HepG2 (cell line): ENCODE data around the gene DGUOK. TPM values are rescaled to one million over a fixed set of nuclear protein-coding genes. Genes with fewer than 3 reads are reported as not detected.

Experiments
- AHR ChIP-seq: IDR thresholded peaks from 2 replicates; pipeline ENCODE4 v1.6.1; 2018; ENCODE audit warnings: missing genetic modification reagents, missing compliant biosample characterization
- ESRRA ChIP-seq: sonication (generic); formaldehyde crosslinking; IDR thresholded peaks from 2 replicates; pipeline ENCODE4 v1.5.1; 2020; ENCODE audit warnings: mild to moderate bottlenecking, low read depth, missing genetic modification reagents
- HNF4G ChIP-seq, 2 experiments: sonication (generic) in 1 of 2; formaldehyde crosslinking in 1 of 2; IDR thresholded peaks; 2 replicates each; pipeline versions ENCODE4 v1.4.0 to v1.6.1; 2011 to 2020; ENCODE audit warnings: borderline replicate concordance in 2 of 2, low read depth in 2 of 2, mild to moderate bottlenecking in 2 of 2, low read length in 1 of 2, missing genetic modification reagents in 1 of 2, moderate library complexity in 1 of 2
- KDM4B ChIP-seq: sonication (generic); formaldehyde crosslinking; IDR thresholded peaks from 2 replicates; pipeline ENCODE4 v1.4.0; 2020; ENCODE audit warnings: missing genetic modification reagents
- KMT2A ChIP-seq: sonication (generic); formaldehyde crosslinking; IDR thresholded peaks from 2 replicates; pipeline ENCODE4 v1.4.0; 2020; ENCODE audit warnings: missing genetic modification reagents
- MXI1 ChIP-seq: IDR thresholded peaks from 3 replicates; pipeline ENCODE4 v1.6.1; 2012; ENCODE audit warnings: low read depth, low read length, inconsistent platforms, borderline replicate concordance
- NCOR1 ChIP-seq: fragments of 200-600 bp; sonication (generic); IDR thresholded peaks from 2 replicates; pipeline ENCODE4 v1.7.0; 2017; ENCODE audit warnings: antibody characterized with exemption, low read length, borderline replicate concordance
- PCBP2 ChIP-seq: fragments of 200-400 bp; formaldehyde crosslinking; optimal IDR thresholded peaks from 2 replicates; pipeline ENCODE3; 2018; ENCODE audit warnings: low read length, low read depth; ENCODE audit not compliant: poor library complexity, severe bottlenecking
- RBAK ChIP-seq: sonication (generic); formaldehyde crosslinking; IDR thresholded peaks from 2 replicates; pipeline ENCODE4 v1.5.1; 2020; ENCODE audit warnings: mild to moderate bottlenecking, missing genetic modification reagents
- SKI ChIP-seq: fragments of 450-650 bp; IDR thresholded peaks from one replicate; pipeline ENCODE4 v1.6.1; 2018; ENCODE audit warnings: mild to moderate bottlenecking; ENCODE audit not compliant: partially characterized antibody
- SNAI1 ChIP-seq: sonication (generic); formaldehyde crosslinking; IDR thresholded peaks from 2 replicates; pipeline ENCODE4 v1.5.0; 2020; ENCODE audit warnings: mild to moderate bottlenecking, missing genetic modification reagents, borderline replicate concordance
- THAP9 ChIP-seq: sonication (generic); formaldehyde crosslinking; IDR thresholded peaks from 2 replicates; pipeline ENCODE4; 2020; ENCODE audit warnings: missing genetic modification reagents, mild to moderate bottlenecking, borderline replicate concordance
- TP53 ChIP-seq: sonication (generic); formaldehyde crosslinking; conservative IDR thresholded peaks from 2 replicates; pipeline ENCODE4 v1.4.0; 2020; ENCODE audit warnings: missing genetic modification reagents
- U2AF1 ChIP-seq: fragments of 200-400 bp; formaldehyde crosslinking; optimal IDR thresholded peaks from 2 replicates; pipeline ENCODE3; 2017; ENCODE audit warnings: mild to moderate bottlenecking, low read depth, low read length
- ZBTB20 ChIP-seq: sonication (generic); formaldehyde crosslinking; IDR thresholded peaks from 2 replicates; pipeline ENCODE4 v1.8.1; 2023; ENCODE audit warnings: missing genetic modification reagents, low read depth, mild to moderate bottlenecking, borderline replicate concordance
- ZBTB44 ChIP-seq: sonication (generic); formaldehyde crosslinking; IDR thresholded peaks from 2 replicates; pipeline ENCODE4 v1.4.0; 2020; ENCODE audit warnings: missing genetic modification reagents
- ZFAT ChIP-seq: sonication (generic); formaldehyde crosslinking; conservative IDR thresholded peaks from 2 replicates; pipeline ENCODE4 v1.8.1; 2023; ENCODE audit warnings: missing genetic modification reagents, inconsistent platforms
- ZNF256 ChIP-seq: sonication (generic); formaldehyde crosslinking; conservative IDR thresholded peaks from 2 replicates; pipeline ENCODE4 v1.4.0; 2020; ENCODE audit warnings: missing genetic modification reagents
- ZNF550 ChIP-seq: sonication (generic); formaldehyde crosslinking; IDR thresholded peaks from 2 replicates; pipeline ENCODE4 v1.4.0; 2020; ENCODE audit warnings: mild to moderate bottlenecking, missing genetic modification reagents, borderline replicate concordance
- ZNF773 ChIP-seq: sonication (generic); formaldehyde crosslinking; IDR thresholded peaks from 2 replicates; pipeline ENCODE4 v1.4.0; 2020; ENCODE audit warnings: missing genetic modification reagents, borderline replicate concordance
- ZNF782 ChIP-seq: sonication (generic); formaldehyde crosslinking; IDR thresholded peaks from 2 replicates; pipeline ENCODE4 v1.4.0; 2020; ENCODE audit warnings: missing genetic modification reagents, mild to moderate bottlenecking, borderline replicate concordance
- ZNF816 ChIP-seq: sonication (generic); formaldehyde crosslinking; IDR thresholded peaks from 2 replicates; pipeline ENCODE4 v1.8.0; 2022; ENCODE audit warnings: missing genetic modification reagents, mild to moderate bottlenecking, borderline replicate concordance
- polyA plus RNA-seq, 8 experiments: library from polyadenylated mRNA; depleted of rRNA in 3 of 8; stranded (reverse) in 7 of 8; unstranded in 1 of 8; fragments of >200 nt; fragmentation: Illumina TruSeq in 4 of 8; extraction: Trizol in 4 of 8; gene quantifications; 2 replicates each; pipeline versions ENCODE4 v1.2.1 to v1.2.3, GENCODE V29; 2011 to 2016; ENCODE audit warnings: low read depth in 4 of 8, missing spikeins in 1 of 8, mixed read lengths in 1 of 8; ENCODE audit not compliant: insufficient read depth in 1 of 8
- total RNA-seq, 5 experiments: library from RNA; depleted of rRNA; stranded (reverse); fragments of >200 nt; fragmentation: Illumina TruSeq; extraction: Trizol; gene quantifications; 2 replicates each; pipeline ENCODE4 v1.2.3, GENCODE V29; 2016; ENCODE audit warnings: low read depth in 1 of 5
- TF ChIP-seq, protein P1 (sequence below): sonication (generic); formaldehyde crosslinking; IDR thresholded peaks from 2 replicates; pipeline ENCODE4 v1.8.1; 2023; ENCODE audit warnings: missing genetic modification reagents, inconsistent platforms, borderline replicate concordance

Gene DGUOK
- total and polyA plus RNA-seq, 2 of the 13 experiments (the other 11 are each of a cell fraction or from before 2014, with no cell fraction given): 105 to 137 TPM

- TF ChIP-seq THAP9: peak; percentile 94
- peak; percentile 89 for TF ChIP-seq AHR
- TF ChIP-seq ZBTB44 (CRISPR knock-in tag): peak; percentile 77; the same call in 1 of the 2 replicates
- TF ChIP-seq U2AF1: no peak
- TF ChIP-seq NCOR1: peak; percentile 39; the same call in 1 of the 2 replicates
- peak; percentile 47 for TF ChIP-seq SKI
- no peak for TF ChIP-seq TP53 (CRISPR knock-in tag)
- TF ChIP-seq ZNF816: no peak; the same call in 1 of the 2 replicates
- peak; percentile 87 for TF ChIP-seq ZNF256 (CRISPR knock-in tag)
- TF ChIP-seq, protein P1, sequence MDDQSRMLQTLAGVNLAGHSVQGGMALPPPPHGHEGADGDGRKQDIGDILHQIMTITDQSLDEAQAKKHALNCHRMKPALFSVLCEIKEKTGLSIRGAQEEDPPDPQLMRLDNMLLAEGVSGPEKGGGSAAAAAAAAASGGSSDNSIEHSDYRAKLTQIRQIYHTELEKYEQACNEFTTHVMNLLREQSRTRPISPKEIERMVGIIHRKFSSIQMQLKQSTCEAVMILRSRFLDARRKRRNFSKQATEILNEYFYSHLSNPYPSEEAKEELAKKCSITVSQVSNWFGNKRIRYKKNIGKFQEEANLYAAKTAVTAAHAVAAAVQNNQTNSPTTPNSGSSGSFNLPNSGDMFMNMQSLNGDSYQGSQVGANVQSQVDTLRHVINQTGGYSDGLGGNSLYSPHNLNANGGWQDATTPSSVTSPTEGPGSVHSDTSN: no peak
- peak; percentile 99 for TF ChIP-seq ZNF782 (CRISPR knock-in tag)
- TF ChIP-seq KDM4B: peak; percentile 89
- TF ChIP-seq RBAK (CRISPR knock-in tag): 0 out of 2 replicates have a peak, but pooled peaks have one; percentile 47
- no peak for TF ChIP-seq PCBP2
- peak; percentile 77; the same call in 1 of the 2 replicates for TF ChIP-seq ZNF773 (CRISPR knock-in tag)
- peak; percentile 85; the same call in 2 of the 3 replicates for TF ChIP-seq MXI1
- TF ChIP-seq ZFAT (CRISPR knock-in tag): no peak
- TF ChIP-seq ESRRA: no peak; the same call in 1 of the 2 replicates
- no peak for TF ChIP-seq HNF4G (IDR thresholded peaks at IDR 0.05; ENCODE audit: borderline replicate concordance, low read depth, low read length)
- TF ChIP-seq HNF4G (CRISPR knock-in tag; IDR thresholded peaks at IDR 0.05; ENCODE audit: borderline replicate concordance, low read depth): peak; percentile 50; the same call in 1 of the 2 replicates
- peak; percentile 98 for TF ChIP-seq KMT2A (CRISPR knock-in tag)
- TF ChIP-seq ZNF550 (CRISPR knock-in tag): no peak
- TF ChIP-seq SNAI1: no peak; the same call in 1 of the 2 replicates
- TF ChIP-seq ZBTB20 (CRISPR knock-in tag): peak; percentile 85; the same call in 1 of the 2 replicates
Observed at GRCh38 chr2:73926493-73927327, at the start of gene DGUOK (continued).
